H9 (cell line): ENCODE results near the gene NFU1. TPM values are rescaled to one million over a fixed set of nuclear protein-coding genes. Genes with fewer than 3 reads are reported as not detected.
A peak's percentile ranks its signal among the peaks of the same experiment; 100 is the strongest.

Experiments
- DNase-seq: peaks from one replicate; pipeline ENCODE4 v3.0.0-alpha.2; 2017
- H2AFZ ChIP-seq: one replicate; pipeline ENCODE4 v1.6.1; 2013; ENCODE audit warnings: mild to moderate bottlenecking, low read length, control low read depth, moderate library complexity
- H2AK5ac ChIP-seq: 2 replicates; pipeline ENCODE4 v1.6.1; 2013; ENCODE audit warnings: low read length, control low read depth, mixed read lengths; ENCODE audit not compliant: insufficient read length
- H2BK120ac ChIP-seq: one replicate; pipeline ENCODE4 v1.6.1; 2013; ENCODE audit warnings: low read depth, mild to moderate bottlenecking, low read length, control low read depth, inconsistent platforms; ENCODE audit not compliant: poor library complexity, severe bottlenecking
- H2BK12ac ChIP-seq: 2 replicates; pipeline ENCODE4 v1.6.1; 2013; ENCODE audit warnings: low read length, control low read depth, mixed read lengths, low read depth; ENCODE audit not compliant: insufficient read length
- H2BK15ac ChIP-seq: 2 replicates; pipeline ENCODE4 v1.6.1; 2013; ENCODE audit warnings: low read depth, low read length, control low read depth
- H2BK20ac ChIP-seq: one replicate; pipeline ENCODE4 v1.6.1; 2013; ENCODE audit warnings: low read depth, mild to moderate bottlenecking, low read length, control low read depth, inconsistent platforms; ENCODE audit not compliant: poor library complexity, severe bottlenecking
- H2BK5ac ChIP-seq: 2 replicates; pipeline ENCODE4 v1.6.1; 2013; ENCODE audit warnings: low read length, control low read depth, mixed read lengths; ENCODE audit not compliant: insufficient read length
- H3K14ac ChIP-seq: 2 replicates; pipeline ENCODE4 v1.6.1; 2013; ENCODE audit warnings: low read length, control low read depth; ENCODE audit not compliant: insufficient read depth
- H3K18ac ChIP-seq: 2 replicates; pipeline ENCODE4 v1.6.1; 2013; ENCODE audit warnings: low read depth, mild to moderate bottlenecking, mixed read lengths, low read length, control low read depth; ENCODE audit not compliant: insufficient read length
- H3K23ac ChIP-seq: 2 replicates; pipeline ENCODE4 v1.6.1; 2013; ENCODE audit warnings: low read length, control low read depth, mixed read lengths, low read depth; ENCODE audit not compliant: insufficient read length
- H3K23me2 ChIP-seq: 2 replicates; pipeline ENCODE4 v1.6.1; 2013; ENCODE audit warnings: low read depth, mild to moderate bottlenecking, mixed read lengths, low read length, control low read depth; ENCODE audit not compliant: insufficient read length, poor library complexity, severe bottlenecking
- H3K27ac ChIP-seq: 2 replicates; pipeline ENCODE4 v1.5.1; 2013; ENCODE audit warnings: low read length, control low read depth, mixed read lengths, low read depth; ENCODE audit not compliant: insufficient read length
- H3K27me3 ChIP-seq: 2 replicates; pipeline ENCODE4 v1.6.1; 2013; ENCODE audit warnings: low read length, control low read depth, inconsistent platforms; ENCODE audit not compliant: insufficient read depth
- H3K4ac ChIP-seq: 2 replicates; pipeline ENCODE4 v1.6.1; 2013; ENCODE audit warnings: low read depth, mild to moderate bottlenecking, control low read depth, inconsistent platforms, low read length, moderate library complexity
- H3K4me1 ChIP-seq: 2 replicates; pipeline ENCODE4 v1.6.1; 2013; ENCODE audit warnings: low read length, control low read depth, inconsistent platforms; ENCODE audit not compliant: insufficient read depth
- H3K4me2 ChIP-seq: 2 replicates; pipeline ENCODE4 v1.6.1; 2013; ENCODE audit warnings: low read length, control low read depth, mixed read lengths; ENCODE audit not compliant: insufficient read length, insufficient read depth
- H3K56ac ChIP-seq: 2 replicates; pipeline ENCODE4 v1.6.1; 2013; ENCODE audit warnings: low read depth, mild to moderate bottlenecking, mixed read lengths, low read length, control low read depth; ENCODE audit not compliant: insufficient read length
- H3K79me1 ChIP-seq: 2 replicates; pipeline ENCODE4 v1.6.1; 2013; ENCODE audit warnings: low read depth, mild to moderate bottlenecking, moderate library complexity, low read length, control low read depth, inconsistent platforms; ENCODE audit not compliant: insufficient read depth, poor library complexity, severe bottlenecking
- H3K79me2 ChIP-seq: 2 replicates; pipeline ENCODE4 v1.6.1; 2013; ENCODE audit warnings: low read length, control low read depth, inconsistent platforms; ENCODE audit not compliant: insufficient read depth
- H3K9ac ChIP-seq: 2 replicates; pipeline ENCODE4 v1.6.1; 2013; ENCODE audit warnings: low read length, control low read depth, mixed read lengths; ENCODE audit not compliant: insufficient read length; ENCODE audit errors: extremely low read depth
- H3K9me3 ChIP-seq: one replicate; pipeline ENCODE4 v1.6.1; 2013; ENCODE audit warnings: low read depth, low read length, inconsistent platforms; ENCODE audit not compliant: control insufficient read depth
- H3T11ph ChIP-seq: one replicate; pipeline ENCODE4 v1.6.1; 2013; ENCODE audit warnings: mild to moderate bottlenecking, low read length, control low read depth, inconsistent platforms
- H4K20me1 ChIP-seq: one replicate; pipeline ENCODE4 v1.6.1; 2013; ENCODE audit not compliant: control insufficient read depth, insufficient read length, insufficient read depth
- H4K5ac ChIP-seq: 2 replicates; pipeline ENCODE4 v1.6.1; 2013; ENCODE audit warnings: low read depth, mild to moderate bottlenecking, mixed read lengths, low read length, control low read depth; ENCODE audit not compliant: insufficient read length
- H4K8ac ChIP-seq: replicated peaks from 2 replicates; pipeline ENCODE4 v1.6.1; 2013; ENCODE audit warnings: low read length, control low read depth, mixed read lengths, low read depth; ENCODE audit not compliant: insufficient read length
- H4K91ac ChIP-seq: 2 replicates; pipeline ENCODE4 v1.6.1; 2013; ENCODE audit warnings: low read depth, mild to moderate bottlenecking, moderate library complexity, mixed read lengths, low read length, control low read depth; ENCODE audit not compliant: insufficient read length
- H3K27ac Mint-ChIP-seq, 3 experiments: 2 replicates in 2 of 3; 3 replicates in 1 of 3; pipeline ENCODE4 v1.8.0; 2020 to 2021; ENCODE audit warnings: mixed read lengths in 3 of 3, mild to moderate bottlenecking in 1 of 3, moderate library complexity in 1 of 3
- H3K27me3 Mint-ChIP-seq: 2 replicates; pipeline ENCODE4 v1.8.0; 2021; ENCODE audit warnings: low read depth, mild to moderate bottlenecking, moderate library complexity, mixed read lengths
- H3K36me3 Mint-ChIP-seq, 3 experiments: 2 replicates in 2 of 3; 3 replicates in 1 of 3; pipeline ENCODE4 v1.8.0; 2020 to 2021; ENCODE audit warnings: low read depth in 3 of 3, mixed read lengths in 3 of 3; ENCODE audit not compliant: insufficient read depth in 1 of 3
- H3K4me1 Mint-ChIP-seq, 2 experiments: 2 replicates each; pipeline ENCODE4 v1.8.0; 2020; ENCODE audit warnings: mixed read lengths in 2 of 2
- H3K4me3 Mint-ChIP-seq, 2 experiments: 2 replicates in 1 of 2; 3 replicates in 1 of 2; pipeline ENCODE4 v1.8.0; 2020 to 2021; ENCODE audit warnings: mild to moderate bottlenecking in 2 of 2, mixed read lengths in 2 of 2, moderate library complexity in 1 of 2
- H3K9me3 Mint-ChIP-seq, 2 experiments: 2 replicates in 1 of 2; 3 replicates in 1 of 2; pipeline ENCODE4 v1.8.0; 2020; ENCODE audit warnings: mild to moderate bottlenecking in 2 of 2, mixed read lengths in 2 of 2, moderate library complexity in 1 of 2
- CTCF ChIP-seq: fragments of 200-600 bp; sonication (generic); conservative IDR thresholded peaks from 3 replicates; pipeline ENCODE4 v1.8.0; 2021; ENCODE audit warnings: antibody characterized with exemption, mild to moderate bottlenecking
- WGBS: extraction: QIAGEN DNeasy Blood & Tissue Kit; methylation state at CpG from one replicate; pipeline ENCODE4 v1.1.7; 2013; ENCODE audit warnings: missing lambda C conversion rate, low lambda C conversion rate, mixed read lengths; ENCODE audit not compliant: insufficient read length; ENCODE audit errors: extremely low coverage; 5-methylcytosine and 5-hydroxymethylcytosine counted together
- total RNA-seq: library from RNA; stranded (reverse); gene quantifications from 2 replicates; pipeline ENCODE4 v1.2.1, GENCODE V29; 2021

NFU1 gene
- total RNA-seq, 1 experiment from 2014 or later, result 61.4 TPM

- WGBS, result no CpG with 5 or more reads among the region's 5 CpGs
- H3K4me2 ChIP-seq, result peak overlapping the region; percentile 100
- H3K23ac ChIP-seq, result no peak overlapping the region
- no peak for TF ChIP-seq CTCF
- H3K27ac ChIP-seq, result peak overlapping the region; percentile 95
- H2BK5ac ChIP-seq, result peak overlapping the region; percentile 94
- no peak overlapping the region for H3K18ac ChIP-seq
- Mint-ChIP-seq H3K36me3 (peaks cover 0 to 16% (median 4%) of the 10 kb centered on the region in 3 experiments; a peak in 3 of 7 replicates), H3K4me3 (peak overlapping the region; percentile 93 to 96), H3K27ac (peak overlapping the region; percentile 92 to 98 (median 97); a peak in 6 of 7 replicates), H3K4me1 (peaks cover 27 to 28% of the 10 kb centered on the region in 2 experiments), H3K9me3 (peaks cover 0 to 4% of the 10 kb centered on the region in 2 experiments; a peak in 2 of 5 replicates), H3K27me3 (no peaks in the 10 kb centered on the region)
- H2BK20ac ChIP-seq, result no peak overlapping the region
- H4K91ac ChIP-seq, result peak overlapping the region; percentile 45
- H3K4ac ChIP-seq, result no peak overlapping the region
- peak overlapping the region; percentile 89 for H3K9ac ChIP-seq
- peaks cover 11% of the 10 kb centered on the region for H3K23me2 ChIP-seq
- peak overlapping the region; percentile 45 for H2BK12ac ChIP-seq
- no peak overlapping the region for H2BK15ac ChIP-seq
- H3K4me1 ChIP-seq, result no peaks in the 10 kb centered on the region; the same call in 1 of the 2 replicates
- no peaks in the 10 kb centered on the region for H4K20me1 ChIP-seq
- no peaks in the 10 kb centered on the region for H3K9me3 ChIP-seq
- H3T11ph ChIP-seq, result no peak overlapping the region
- peak overlapping the region; percentile 95 for H3K56ac ChIP-seq
- H3K14ac ChIP-seq, result peak overlapping the region; percentile 87; the same call in 1 of the 2 replicates
- H2AK5ac ChIP-seq, result no peak overlapping the region
- H4K8ac ChIP-seq, result peak overlapping the region; percentile 91
- no peak for DNase-seq
- H3K27me3 ChIP-seq, result no peaks in the 10 kb centered on the region
- H3K79me1 ChIP-seq, result no peaks in the 10 kb centered on the region
- peak overlapping the region; percentile 96 for H2AFZ ChIP-seq
- H4K5ac ChIP-seq, result peak overlapping the region; percentile 98
- no peaks in the 10 kb centered on the region for H3K79me2 ChIP-seq
- no peak overlapping the region for H2BK120ac ChIP-seq
These were observed 668 bp downstream of the NFU1 start for GRCh38 chr2:69436596-69436937.
